HG02885 (cell line): ENCODE data around the gene COL1A1.

ENCODE experiments used
- ATAC-seq: cut with Tn5 transposase; IDR thresholded peaks from one replicate; pipeline ENCODE4 v1.9.1; 2021; ENCODE audit warnings: mild to moderate bottlenecking; ENCODE audit not compliant: unreplicated experiment, poor library complexity

The COL1A1 gene

GRCh38 chr17:50175035-50175807 lies 26.2 kb downstream of the COL1A1 start:
- no peak for ATAC-seq

DNA sequence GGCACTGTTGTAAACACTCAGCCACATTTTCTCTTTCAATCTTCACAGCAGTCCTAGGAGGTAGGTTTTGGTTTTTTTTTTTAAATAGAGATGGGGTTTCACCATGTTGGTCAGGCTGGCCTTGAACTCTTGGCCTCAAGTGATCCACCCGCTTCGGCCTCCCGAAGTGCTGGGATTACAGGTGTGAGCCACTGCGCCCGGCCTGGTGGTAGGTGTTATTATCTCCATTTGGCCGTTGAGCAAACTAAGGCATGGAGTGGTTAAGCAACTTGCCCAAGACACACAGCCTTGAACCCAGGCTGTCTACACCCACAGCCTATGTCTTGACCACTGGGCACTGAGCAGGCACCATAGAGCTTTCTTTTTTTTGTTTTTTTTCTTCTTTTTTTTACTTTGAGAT lies 27.0 kb downstream of the COL1A1 start:
- ATAC-seq = no peak

- no peak for ATAC-seq
Observed at GRCh38 chr17:50173335-50173941, 28.0 kb downstream of the COL1A1 start.

GRCh38 chr17:50172936-50173334 lies 28.5 kb downstream of the COL1A1 start:
- no peak for ATAC-seq

DNA sequence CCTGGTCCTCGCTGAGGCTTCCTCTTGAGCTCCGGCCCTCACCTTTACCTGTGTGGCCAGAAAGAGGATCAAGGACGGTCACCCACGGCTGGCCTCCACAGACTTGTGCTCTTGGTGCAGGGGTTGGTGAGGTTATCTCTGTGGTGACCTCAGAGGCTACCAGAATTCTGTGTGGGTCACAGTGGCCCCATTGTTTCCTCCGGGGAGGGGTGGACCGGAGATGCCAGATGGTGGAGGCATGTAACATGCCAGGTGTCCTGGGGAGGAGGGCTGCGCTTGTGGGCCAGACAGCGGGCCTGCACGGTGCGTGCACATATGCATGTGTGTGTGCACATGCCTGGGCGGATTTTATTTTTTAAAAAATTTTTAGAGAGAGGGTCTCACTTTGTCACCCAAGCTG lies 29.3 kb downstream of the COL1A1 start:
- no peak for ATAC-seq

DNA sequence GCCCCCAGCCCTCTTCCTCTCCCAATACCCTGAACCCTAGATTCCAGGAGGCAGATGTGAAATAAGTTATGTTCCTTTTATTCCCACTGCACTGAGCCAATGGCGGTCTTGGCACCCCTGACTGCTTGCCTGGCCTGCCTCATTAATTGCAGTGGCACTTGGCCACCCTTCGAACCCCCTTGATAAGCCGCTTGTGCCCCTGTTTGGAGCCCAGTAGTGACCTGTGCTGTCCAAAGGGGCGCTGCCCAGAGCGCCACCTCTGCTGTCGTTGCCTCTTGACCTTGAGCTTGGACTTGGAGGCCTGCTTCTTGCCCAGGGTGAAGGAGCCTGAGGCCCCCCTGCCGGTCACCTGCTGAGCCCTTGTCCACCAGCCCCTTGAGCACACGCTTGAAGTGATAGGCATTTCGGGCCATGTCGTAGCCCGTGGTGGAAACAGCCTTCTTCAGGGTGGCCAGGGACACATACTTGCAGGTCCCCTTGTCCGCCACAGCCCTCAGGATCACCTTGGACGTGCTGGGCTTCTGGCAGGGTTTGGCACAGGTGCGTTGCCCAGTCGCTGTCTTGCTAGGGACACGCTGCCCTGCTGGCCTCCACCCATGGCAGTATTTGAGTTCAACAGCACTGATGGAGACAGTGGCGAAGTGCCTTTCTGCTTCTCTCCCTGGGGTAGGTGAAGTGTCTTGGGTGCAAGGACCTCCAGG lies 29.9 kb downstream of the COL1A1 start:
- no peak for ATAC-seq

DNA sequence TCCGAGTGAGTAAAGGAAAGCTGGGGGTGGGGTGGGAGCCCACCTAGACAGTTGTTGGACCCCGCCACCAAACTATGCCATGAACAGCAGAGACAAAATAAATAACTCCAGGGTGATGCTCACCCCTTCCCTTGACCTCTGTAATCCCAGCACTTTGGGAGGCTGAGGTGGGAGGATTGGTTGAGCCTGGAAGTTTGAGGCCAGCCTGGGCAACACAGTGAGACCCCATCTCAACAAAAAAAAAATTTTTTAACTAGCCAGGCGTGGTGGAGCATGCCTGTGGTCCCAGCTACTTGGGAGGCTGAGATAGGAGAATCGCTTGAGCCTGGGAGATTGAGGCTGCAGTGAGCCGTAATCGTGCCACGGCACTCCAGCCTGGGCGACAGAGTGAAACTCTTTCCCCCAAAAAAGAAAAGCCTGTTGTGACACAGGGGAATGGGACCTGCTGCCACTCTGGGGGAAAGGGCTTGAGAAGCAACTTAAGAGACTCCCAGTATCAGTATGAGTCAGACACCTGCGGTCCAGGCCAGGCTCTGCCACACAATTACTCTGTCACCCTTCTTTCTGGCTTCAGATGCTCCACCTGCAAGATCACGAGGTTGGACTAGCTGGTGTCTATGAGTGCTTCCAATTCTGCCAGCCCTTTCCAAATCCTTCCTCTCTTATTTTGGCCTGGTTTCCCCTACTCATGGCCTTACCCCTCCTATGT lies 30.6 kb downstream of the COL1A1 start:
- peak; percentile 48 for ATAC-seq

- no peak for ATAC-seq
Observed at GRCh38 chr17:50169881-50170459, 31.5 kb downstream of the COL1A1 start.

GRCh38 chr17:50169121-50169764 lies 32.2 kb downstream of the COL1A1 start:
- no peak for ATAC-seq

- no peak for ATAC-seq
Observed at GRCh38 chr17:50168319-50168718, 33.1 kb downstream of the COL1A1 start.

- no peak for ATAC-seq
Observed at GRCh38 chr17:50167371-50167770, 34.1 kb downstream of the COL1A1 start.

DNA sequence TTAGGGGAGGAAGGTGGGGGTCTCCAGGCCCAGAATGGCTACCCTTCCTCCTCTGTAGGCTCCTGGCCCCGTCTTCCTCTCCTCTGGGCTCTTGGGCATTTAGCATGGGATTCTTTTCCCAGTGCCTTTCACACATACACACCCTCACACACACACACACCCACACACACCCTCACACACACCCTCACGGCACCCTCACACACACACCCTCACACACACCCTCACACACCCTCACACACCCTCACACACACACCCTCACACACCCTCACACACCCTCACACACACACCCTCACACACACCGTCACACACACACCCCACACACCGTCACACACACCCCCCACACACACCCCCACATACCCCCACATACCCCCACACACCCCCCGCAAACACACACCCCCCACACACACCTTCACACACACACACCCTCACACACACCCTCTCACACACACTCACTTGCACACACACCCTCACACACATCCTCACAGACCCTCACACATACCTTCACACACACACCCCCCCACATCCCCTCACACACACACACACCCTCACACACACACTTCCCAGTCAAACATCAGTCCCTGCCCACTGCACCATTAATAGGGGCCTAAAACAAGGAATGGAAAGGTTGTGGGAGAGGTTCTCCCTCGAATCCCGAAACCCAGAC lies 34.8 kb downstream of the COL1A1 start:
- ATAC-seq = no peak

DNA sequence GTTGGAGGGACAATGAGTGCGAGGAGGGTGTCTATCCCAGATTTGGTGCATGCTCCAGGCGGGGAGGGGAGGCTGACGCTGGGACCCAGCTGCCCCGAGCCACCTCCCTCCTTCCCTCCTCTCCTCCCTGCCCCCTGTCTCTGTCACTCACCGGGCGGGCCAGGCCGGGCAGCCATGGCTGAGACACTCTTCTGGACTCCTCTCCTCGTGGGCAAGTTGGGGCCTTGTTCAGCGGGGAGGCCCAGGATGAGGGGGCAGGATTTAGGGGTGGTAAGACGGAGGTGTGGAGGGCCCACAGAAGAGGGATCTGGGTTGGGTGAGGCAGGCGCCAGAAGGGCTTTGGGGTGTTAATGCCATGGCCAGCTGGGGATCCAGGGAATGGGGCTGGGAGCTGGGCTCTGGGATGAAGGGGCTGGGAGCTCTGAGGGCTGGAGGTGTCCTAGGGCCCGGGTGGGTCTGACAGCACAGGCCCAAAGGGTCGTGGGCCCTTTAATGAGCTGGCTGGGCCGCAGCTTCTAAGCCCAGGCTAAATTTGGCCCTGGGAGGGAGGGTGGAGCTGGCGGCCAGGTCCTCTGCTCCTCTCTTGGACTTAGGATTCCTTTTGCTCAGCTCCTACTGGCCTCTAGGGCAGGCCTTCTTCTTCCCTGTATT lies 35.4 kb downstream of the COL1A1 start, which contains the start of gene SGCA:
SGCA (plus strand) TSS at position 139 of the 651 bp plus-strand sequence; CDS start at position 175, 36 bp downstream.
- no peak for ATAC-seq

DNA sequence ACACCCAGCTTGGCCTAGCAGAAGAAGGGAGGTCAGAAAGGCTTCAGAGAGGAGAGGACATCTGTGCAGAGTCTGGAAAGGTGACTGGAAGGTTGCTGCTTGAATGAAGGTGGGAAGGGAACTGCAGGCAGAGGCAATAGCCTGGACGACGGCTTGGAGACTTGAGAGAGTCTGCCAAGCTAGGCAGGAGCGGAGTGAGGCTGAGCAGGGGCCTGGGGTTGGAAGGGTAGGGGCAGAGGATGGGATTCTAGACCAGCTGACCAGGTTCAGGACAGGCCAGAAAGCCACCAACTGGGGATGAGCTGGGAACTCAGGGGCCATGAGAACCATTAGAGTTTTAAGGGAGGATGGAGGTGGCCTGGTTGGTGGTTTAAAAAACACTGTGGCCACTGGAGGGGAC lies 36.0 kb downstream of the COL1A1 start:
- ATAC-seq = no peak

- ATAC-seq = no peak
Observed at GRCh38 chr17:50165066-50165465, 36.4 kb downstream of the COL1A1 start.

GRCh38 chr17:50164697-50164988 lies 36.8 kb downstream of the COL1A1 start:
- no peak for ATAC-seq

- no peak for ATAC-seq
Observed at GRCh38 chr17:50163843-50164696, 37.4 kb downstream of the COL1A1 start.
